Transverse colon (tissue), 3 donors: Measurements from ENCODE around the gene C17orf114.
A peak's percentile ranks its signal among the peaks of the same experiment; 100 is the strongest.

Experiments
- CTCF ChIP-seq, 5 experiments: fragments of 200-600 bp in 3 of 5; fragments of 450-650 bp in 2 of 5; sonication (generic) in 3 of 5; IDR thresholded peaks; 1 replicate in 2 of 5; 2 replicates in 3 of 5; pipeline ENCODE4 v1.5.1; 2016 to 2017; ENCODE audit warnings: antibody characterized with exemption in 5 of 5, inconsistent platforms in 3 of 5, mild to moderate bottlenecking in 2 of 5, moderate library complexity in 1 of 5
- EP300 ChIP-seq: sonication (generic); formaldehyde crosslinking; IDR thresholded peaks from one replicate; pipeline ENCODE4 v1.6.1; 2017; ENCODE audit warnings: antibody characterized with exemption, low read depth
- POLR2A ChIP-seq: fragments of 450-650 bp; IDR thresholded peaks from one replicate; pipeline ENCODE4 v1.6.1; 2016; ENCODE audit warnings: antibody characterized with exemption, mild to moderate bottlenecking, moderate library complexity

- TF ChIP-seq CTCF (IDR thresholded peaks at IDR 0.05) (no peak), POLR2A (peak; percentile 35), EP300 (no peak)
Observed at GRCh38 chr17:4771519-4772234, 30.5 kb downstream of the C17orf114 start, which contains the start of gene TM4SF5.
